ENCODE data around the gene MYO7B.

The MYO7B gene

DNA sequence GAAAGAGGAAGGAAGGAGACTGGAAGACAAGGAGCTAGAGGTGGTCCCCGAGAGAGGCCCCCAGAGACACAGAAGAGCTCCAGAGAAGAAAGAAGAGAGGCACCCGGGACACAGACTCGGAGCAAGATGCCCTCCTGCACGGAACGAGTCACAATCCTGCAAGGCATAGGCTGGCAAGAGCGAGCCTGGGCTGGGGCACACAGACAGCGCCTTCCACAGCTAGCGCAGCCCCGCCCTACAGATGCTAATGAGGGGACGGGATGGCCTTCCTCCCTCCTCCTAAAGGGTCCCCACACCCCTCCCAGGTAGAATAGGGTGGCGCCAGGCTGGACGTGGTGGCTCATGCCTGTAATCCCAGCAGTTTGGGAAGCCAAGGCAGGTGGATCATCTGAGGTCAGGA lies 90.7 kb downstream of the MYO7B start:
- Histone ChIP-seq H3K4me1 (ENCODE audit: control insufficient read depth in 1 of 2, insufficient read depth in 2 of 2, low read length in 2 of 2) (no peaks in the 10 kb centered on the region), H3K27ac (ENCODE audit: low read length) (no peak overlapping the region), H3K36me3 (ENCODE audit: control insufficient read depth in 1 of 2, insufficient read depth in 2 of 2, low read length in 2 of 2) (no peaks in the 10 kb centered on the region), H3K4me3 (ENCODE audit: low read depth in 1 of 2, low read length in 2 of 2) (no peak overlapping the region), H3K9me3 (ENCODE audit: control insufficient read depth in 1 of 2, low read length in 2 of 2) (no peaks in the 10 kb centered on the region), H3K27me3 (ENCODE audit: low read depth, low read length) (no peaks in the 10 kb centered on the region)

DNA sequence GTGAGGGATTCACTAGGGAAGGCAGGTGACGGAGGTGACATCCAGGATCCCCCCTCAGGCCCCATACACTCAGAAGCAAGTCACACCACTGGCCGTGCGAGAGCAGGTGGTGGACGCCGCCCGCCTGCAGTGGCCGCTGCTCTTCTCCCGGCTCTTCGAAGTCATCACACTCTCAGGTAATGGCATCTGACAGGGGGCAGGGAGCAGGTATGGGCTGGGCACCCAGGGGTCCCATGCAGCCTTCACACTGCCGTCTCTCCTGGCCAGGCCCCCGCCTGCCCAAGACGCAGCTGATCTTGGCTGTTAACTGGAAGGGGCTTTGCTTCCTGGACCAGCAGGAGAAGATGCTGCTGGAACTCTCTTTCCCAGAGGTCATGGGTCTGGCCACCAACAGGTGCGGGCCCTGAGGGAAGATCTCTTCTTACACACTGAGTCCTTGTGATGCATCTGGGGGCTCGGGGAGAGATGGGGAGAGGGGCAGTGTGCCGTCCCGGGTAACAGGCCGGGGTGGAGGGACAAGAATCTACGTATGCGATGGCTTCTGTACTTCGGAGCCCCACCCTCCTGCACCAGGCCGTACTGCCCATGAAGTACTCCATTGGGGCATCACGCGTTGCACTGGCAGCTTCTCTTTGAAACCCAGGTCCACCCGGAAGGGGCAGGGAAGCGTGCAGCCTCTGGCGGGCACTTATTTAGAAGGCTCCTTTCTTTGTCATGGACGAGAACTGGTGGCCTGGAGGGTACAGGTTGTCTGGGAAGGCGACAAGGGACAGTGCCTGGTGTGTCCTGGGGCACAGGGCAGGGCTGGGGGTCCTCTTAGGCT lies 91.6 kb downstream of the MYO7B start:
- Histone ChIP-seq H3K4me3 (ENCODE audit: low read depth in 1 of 2, low read length in 2 of 2) (no peak overlapping the region), H3K27me3 (ENCODE audit: low read depth, low read length) (no peaks in the 10 kb centered on the region), H3K36me3 (ENCODE audit: control insufficient read depth in 1 of 2, insufficient read depth in 2 of 2, low read length in 2 of 2) (no peaks in the 10 kb centered on the region), H3K9me3 (ENCODE audit: control insufficient read depth in 1 of 2, low read length in 2 of 2) (no peaks in the 10 kb centered on the region), H3K4me1 (ENCODE audit: control insufficient read depth in 1 of 2, insufficient read depth in 2 of 2, low read length in 2 of 2) (peaks cover 0 to 5% of the 10 kb centered on the region in 2 donors), H3K27ac (ENCODE audit: low read length) (no peak overlapping the region)

DNA sequence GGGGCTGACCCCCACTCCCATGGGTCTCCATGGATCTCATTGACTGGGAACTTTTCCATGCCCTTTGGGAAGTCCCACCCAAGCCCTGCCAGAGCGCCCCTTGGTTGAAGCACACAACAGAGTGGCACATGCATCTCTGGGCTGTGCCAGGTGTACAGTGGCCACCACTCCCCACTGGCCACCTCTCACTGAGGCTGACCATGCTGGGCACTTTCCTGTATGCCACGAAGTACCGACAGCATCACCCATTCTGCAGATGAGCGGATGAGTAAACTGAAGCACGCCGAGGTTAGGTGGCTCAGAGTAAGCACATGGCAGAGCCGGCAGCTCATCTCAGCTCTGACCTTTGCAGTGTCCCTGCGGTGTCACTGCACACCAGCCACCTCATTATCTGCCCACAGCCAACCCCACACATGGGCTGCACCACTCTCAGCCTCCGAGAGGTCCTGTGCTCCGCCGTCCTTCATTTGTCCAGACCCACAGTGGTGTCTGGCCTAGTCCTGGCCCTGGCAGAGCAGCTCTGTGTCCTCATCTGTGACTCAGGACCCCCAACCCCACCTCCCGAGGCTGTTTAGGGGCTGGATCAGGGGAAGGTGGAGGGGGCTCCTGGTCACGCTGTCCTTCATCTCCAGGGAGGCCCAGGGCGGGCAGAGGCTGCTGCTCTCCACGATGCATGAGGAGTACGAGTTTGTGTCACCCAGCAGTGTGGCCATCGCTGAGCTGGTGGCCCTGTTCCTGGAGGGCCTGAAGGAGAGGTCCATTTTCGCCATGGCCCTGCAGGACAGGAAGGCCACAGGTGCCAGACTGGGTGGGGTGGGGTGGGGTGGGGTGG lies 92.5 kb downstream of the MYO7B start:
- H3K9me3 ChIP-seq (ENCODE audit: control insufficient read depth in 1 of 2, low read length in 2 of 2) = no peaks in the 10 kb centered on the region
- H3K27me3 ChIP-seq (ENCODE audit: low read depth, low read length) = no peaks in the 10 kb centered on the region
- peaks cover 0 to 9% of the 10 kb centered on the region in 2 donors for H3K4me1 ChIP-seq (ENCODE audit: control insufficient read depth in 1 of 2, insufficient read depth in 2 of 2, low read length in 2 of 2)
- no peak overlapping the region for H3K27ac ChIP-seq (ENCODE audit: low read length)
- no peak overlapping the region for H3K4me3 ChIP-seq (ENCODE audit: low read depth in 1 of 2, low read length in 2 of 2)
- no peaks in the 10 kb centered on the region for H3K36me3 ChIP-seq (ENCODE audit: control insufficient read depth in 1 of 2, insufficient read depth in 2 of 2, low read length in 2 of 2)

DNA sequence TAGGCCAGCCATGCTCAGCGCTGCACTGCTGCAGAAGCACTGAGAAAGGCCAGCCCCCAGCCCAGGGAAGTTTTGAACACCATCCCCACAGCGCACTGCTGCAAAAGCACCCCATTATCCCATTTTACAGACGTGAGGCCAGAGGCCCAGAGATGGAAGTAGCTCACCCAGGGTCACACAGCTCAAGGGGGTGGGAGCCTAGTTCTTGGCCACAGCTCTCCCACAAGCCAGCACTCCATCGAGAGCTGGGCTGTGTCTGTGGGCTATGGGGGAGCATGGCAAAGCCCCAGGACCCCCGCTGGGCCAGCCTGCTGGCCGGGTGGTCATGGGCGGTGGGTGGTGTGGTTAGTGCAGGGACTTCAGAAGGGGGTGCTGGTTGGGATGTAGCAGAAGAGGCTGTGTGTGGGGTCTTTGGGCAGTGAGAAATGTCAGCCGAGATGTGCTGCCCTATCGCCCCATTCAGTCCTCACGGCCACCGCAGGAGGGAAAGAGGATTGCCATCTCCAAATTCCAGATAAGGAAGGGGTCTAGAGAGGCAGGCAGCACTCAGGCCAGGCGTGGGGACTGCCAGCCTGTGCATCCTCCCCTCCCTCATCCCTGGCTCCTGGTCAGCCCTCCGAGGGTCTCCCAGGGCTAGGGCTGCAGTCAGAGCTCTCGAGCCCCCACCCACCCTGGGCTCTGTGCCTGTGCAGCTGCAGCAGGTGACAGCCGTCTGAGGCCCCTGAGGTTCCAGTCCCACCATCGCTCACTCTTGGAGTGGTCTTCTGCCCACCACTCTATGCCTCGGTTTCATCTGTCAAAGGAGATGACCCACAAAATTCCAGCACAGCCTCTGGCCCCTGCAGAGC lies 93.5 kb downstream of the MYO7B start:
- no peak overlapping the region for H3K4me3 ChIP-seq (ENCODE audit: low read depth in 1 of 2, low read length in 2 of 2)
- H3K27ac ChIP-seq (ENCODE audit: low read length) = no peak overlapping the region
- no peaks in the 10 kb centered on the region for H3K27me3 ChIP-seq (ENCODE audit: low read depth, low read length)
- no peaks in the 10 kb centered on the region for H3K9me3 ChIP-seq (ENCODE audit: control insufficient read depth in 1 of 2, low read length in 2 of 2)
- peaks cover 0 to 20% of the 10 kb centered on the region in 2 donors for H3K4me1 ChIP-seq (ENCODE audit: control insufficient read depth in 1 of 2, insufficient read depth in 2 of 2, low read length in 2 of 2)
- no peaks in the 10 kb centered on the region for H3K36me3 ChIP-seq (ENCODE audit: control insufficient read depth in 1 of 2, insufficient read depth in 2 of 2, low read length in 2 of 2)

- Histone ChIP-seq H3K36me3 (ENCODE audit: control insufficient read depth in 1 of 2, insufficient read depth in 2 of 2, low read length in 2 of 2) (no peaks in the 10 kb centered on the region), H3K9me3 (ENCODE audit: control insufficient read depth in 1 of 2, low read length in 2 of 2) (no peaks in the 10 kb centered on the region), H3K4me1 (ENCODE audit: control insufficient read depth in 1 of 2, insufficient read depth in 2 of 2, low read length in 2 of 2) (peaks cover 0 to 26% of the 10 kb centered on the region in 2 donors)
Measured at GRCh38 chr2:127629637-127630036, 94.2 kb downstream of the MYO7B start.

DNA sequence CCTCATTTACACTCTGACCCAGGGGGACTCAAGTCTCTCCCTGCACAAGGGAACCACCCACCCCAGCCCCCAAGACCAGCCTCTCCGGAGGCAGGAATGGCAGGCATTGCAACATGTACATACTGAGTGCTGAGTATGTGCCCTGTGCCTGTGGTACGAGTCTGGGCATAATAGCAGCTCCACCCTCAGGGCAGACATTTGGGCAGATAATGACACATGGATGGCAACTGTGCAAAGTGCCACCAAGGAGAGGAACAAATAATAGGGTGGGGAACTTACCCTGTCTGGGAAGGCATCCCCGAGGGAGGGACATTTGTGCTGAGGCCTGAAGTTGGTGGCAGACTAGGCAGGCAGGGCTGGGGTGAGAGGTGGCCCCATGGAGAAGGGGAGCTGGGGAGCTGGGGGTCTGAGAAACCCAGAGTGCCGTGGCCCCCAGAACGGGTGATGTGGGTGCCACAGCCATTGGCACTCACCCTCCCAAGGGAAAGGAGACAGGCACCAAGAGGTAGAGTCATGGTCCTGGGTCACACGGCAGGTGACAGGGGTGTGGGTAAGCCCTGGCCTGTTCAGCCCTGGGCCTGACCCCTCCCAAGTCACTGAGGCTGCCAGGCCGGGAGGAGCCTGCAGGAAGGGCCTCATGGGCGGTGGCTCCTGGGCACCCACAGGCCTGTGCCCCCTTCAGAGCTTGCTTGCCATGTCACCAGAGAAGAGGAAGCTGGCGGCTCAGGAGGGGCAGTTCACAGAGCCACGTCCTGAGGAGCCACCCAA lies 94.8 kb downstream of the MYO7B start:
- Histone ChIP-seq H3K9me3 (ENCODE audit: control insufficient read depth in 1 of 2, low read length in 2 of 2) (no peaks in the 10 kb centered on the region), H3K27ac (ENCODE audit: low read length) (no peak overlapping the region), H3K4me1 (ENCODE audit: control insufficient read depth in 1 of 2, insufficient read depth in 2 of 2, low read length in 2 of 2) (peaks cover 0 to 31% of the 10 kb centered on the region in 2 donors), H3K27me3 (ENCODE audit: low read depth, low read length) (no peaks in the 10 kb centered on the region), H3K36me3 (ENCODE audit: control insufficient read depth in 1 of 2, insufficient read depth in 2 of 2, low read length in 2 of 2) (no peaks in the 10 kb centered on the region), H3K4me3 (ENCODE audit: low read depth in 1 of 2, low read length in 2 of 2) (no peak overlapping the region)

More at GRCh38 chr2:127629637-127630036, 94.2 kb downstream of the MYO7B start:
- no peak overlapping the region for H3K27ac ChIP-seq (ENCODE audit: low read length)
- no peaks in the 10 kb centered on the region for H3K27me3 ChIP-seq (ENCODE audit: low read depth, low read length)
- no peak overlapping the region for H3K4me3 ChIP-seq (ENCODE audit: low read depth in 1 of 2, low read length in 2 of 2)

- Histone ChIP-seq H3K4me1 (ENCODE audit: control insufficient read depth in 1 of 2, insufficient read depth in 2 of 2, low read length in 2 of 2) (peaks cover 0 to 36% of the 10 kb centered on the region in 2 donors), H3K4me3 (ENCODE audit: low read depth in 1 of 2, low read length in 2 of 2) (no peak overlapping the region), H3K36me3 (ENCODE audit: control insufficient read depth in 1 of 2, insufficient read depth in 2 of 2, low read length in 2 of 2) (no peaks in the 10 kb centered on the region), H3K27me3 (ENCODE audit: low read depth, low read length) (no peaks in the 10 kb centered on the region), H3K27ac (ENCODE audit: low read length) (no peak overlapping the region), H3K9me3 (ENCODE audit: control insufficient read depth in 1 of 2, low read length in 2 of 2) (no peaks in the 10 kb centered on the region)
Measured at GRCh38 chr2:127630864-127631540, 95.5 kb downstream of the MYO7B start.

GRCh38 chr2:127631541-127631996 lies 96.1 kb downstream of the MYO7B start:
- Histone ChIP-seq H3K27ac (ENCODE audit: low read length) (no peak overlapping the region), H3K4me3 (ENCODE audit: low read depth in 1 of 2, low read length in 2 of 2) (no peak overlapping the region), H3K27me3 (ENCODE audit: low read depth, low read length) (no peaks in the 10 kb centered on the region), H3K4me1 (ENCODE audit: control insufficient read depth in 1 of 2, insufficient read depth in 2 of 2, low read length in 2 of 2) (peaks cover 0 to 36% of the 10 kb centered on the region in 2 donors), H3K36me3 (ENCODE audit: control insufficient read depth in 1 of 2, insufficient read depth in 2 of 2, low read length in 2 of 2) (no peaks in the 10 kb centered on the region), H3K9me3 (ENCODE audit: control insufficient read depth in 1 of 2, low read length in 2 of 2) (no peaks in the 10 kb centered on the region)

DNA sequence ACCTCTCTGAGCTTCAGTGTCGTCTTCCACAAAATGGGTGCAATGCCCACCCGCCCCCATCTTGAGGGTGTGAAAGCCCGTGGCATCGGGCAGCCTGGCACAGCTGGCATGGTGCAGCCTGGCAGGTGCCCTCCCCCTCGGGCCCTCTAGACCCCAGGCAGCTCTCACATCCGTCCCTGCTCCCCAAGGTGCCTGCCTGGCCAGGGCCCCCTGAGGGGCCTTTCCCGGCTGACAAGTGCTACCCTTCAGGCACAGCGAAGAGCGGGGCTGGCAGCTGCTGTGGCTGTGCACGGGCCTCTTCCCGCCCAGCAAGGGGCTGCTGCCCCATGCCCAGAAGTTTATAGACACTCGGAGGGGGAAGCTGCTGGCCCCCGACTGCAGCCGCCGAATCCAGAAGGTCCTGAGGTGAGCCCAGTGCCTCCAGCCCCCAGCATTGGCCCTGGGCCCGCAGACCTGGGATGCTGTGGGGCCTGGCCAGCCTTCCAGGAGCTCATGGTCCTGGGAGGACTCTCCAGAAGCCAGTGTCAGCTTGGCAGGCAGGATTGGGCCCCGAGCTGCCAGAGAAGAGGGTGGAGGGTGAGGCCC lies 96.6 kb downstream of the MYO7B start:
- no peak overlapping the region for H3K27ac ChIP-seq (ENCODE audit: low read length)
- no peak overlapping the region for H3K4me3 ChIP-seq (ENCODE audit: low read depth in 1 of 2, low read length in 2 of 2)
- H3K36me3 ChIP-seq (ENCODE audit: control insufficient read depth in 1 of 2, insufficient read depth in 2 of 2, low read length in 2 of 2) = no peaks in the 10 kb centered on the region
- H3K4me1 ChIP-seq (ENCODE audit: control insufficient read depth in 1 of 2, insufficient read depth in 2 of 2, low read length in 2 of 2) = peaks cover 0 to 40% of the 10 kb centered on the region in 2 donors
- H3K27me3 ChIP-seq (ENCODE audit: low read depth, low read length) = no peaks in the 10 kb centered on the region
- H3K9me3 ChIP-seq (ENCODE audit: control insufficient read depth in 1 of 2, low read length in 2 of 2) = no peaks in the 10 kb centered on the region

Measured in muscle layer of duodenum (tissue), 2 donors.